Endothelial cell of umbilical vein (primary cell): Measurements from ENCODE around the gene FNDC8.

Experiments
- CTCF ChIP-seq, 2 donors: IDR thresholded peaks; 1 replicate in 1 of 2; 2 replicates in 1 of 2; pipeline ENCODE4 v1.5.1; 2011; ENCODE audit warnings: low read length in 2 of 2, mild to moderate bottlenecking in 2 of 2, moderate library complexity in 2 of 2, control low read depth in 1 of 2, inconsistent platforms in 1 of 2, low read depth in 1 of 2; ENCODE audit not compliant: insufficient read depth in 1 of 2; ENCODE audit errors: extremely low read depth in 1 of 2
- JUN ChIP-seq: IDR thresholded peaks from 2 replicates; pipeline ENCODE4 v1.6.1; 2011; ENCODE audit warnings: borderline replicate concordance, low read depth; ENCODE audit not compliant: insufficient read length, insufficient read depth
- MAX ChIP-seq: IDR thresholded peaks from 2 replicates; pipeline ENCODE4 v1.6.1; 2011; ENCODE audit not compliant: insufficient read depth, insufficient read length

- TF ChIP-seq CTCF (IDR thresholded peaks at IDR 0.05; ENCODE audit: extremely low read depth in 1 of 2, insufficient read depth in 1 of 2, low read depth in 1 of 2, low read length in 2 of 2) (no peak), MAX (no peak), JUN (no peak)
Measured at GRCh38 chr17:35083071-35083470, 38.3 kb upstream of the FNDC8 start.
